ENCODE results near the gene CUL9.
A peak's percentile ranks its signal among the peaks of the same experiment; 100 is the strongest.

Gene CUL9

GRCh38 chr6:43269273-43270007, 87.4 kb downstream of the CUL9 start:
- Mint-ChIP-seq H3K4me1 (ENCODE audit: low read depth) (peaks cover 8% of the 10 kb centered on the region), H3K9me3 (no peaks in the 10 kb centered on the region), H3K36me3 (ENCODE audit: low read depth) (no peaks in the 10 kb centered on the region), H3K27ac (no peak overlapping the region), H3K4me3 (peak overlapping the region; percentile 44), H3K27me3 (ENCODE audit: low read depth) (peaks cover 72% of the 10 kb centered on the region)

GRCh38 chr6:43271103-43271815, 89.3 kb downstream of the CUL9 start:
- Mint-ChIP-seq H3K4me1 (ENCODE audit: low read depth) (peaks cover 14% of the 10 kb centered on the region), H3K27me3 (ENCODE audit: low read depth) (peaks cover 80% of the 10 kb centered on the region), H3K36me3 (ENCODE audit: low read depth) (peaks cover 2% of the 10 kb centered on the region), H3K27ac (no peak overlapping the region), H3K9me3 (no peaks in the 10 kb centered on the region), H3K4me3 (no peak overlapping the region)

DNA sequence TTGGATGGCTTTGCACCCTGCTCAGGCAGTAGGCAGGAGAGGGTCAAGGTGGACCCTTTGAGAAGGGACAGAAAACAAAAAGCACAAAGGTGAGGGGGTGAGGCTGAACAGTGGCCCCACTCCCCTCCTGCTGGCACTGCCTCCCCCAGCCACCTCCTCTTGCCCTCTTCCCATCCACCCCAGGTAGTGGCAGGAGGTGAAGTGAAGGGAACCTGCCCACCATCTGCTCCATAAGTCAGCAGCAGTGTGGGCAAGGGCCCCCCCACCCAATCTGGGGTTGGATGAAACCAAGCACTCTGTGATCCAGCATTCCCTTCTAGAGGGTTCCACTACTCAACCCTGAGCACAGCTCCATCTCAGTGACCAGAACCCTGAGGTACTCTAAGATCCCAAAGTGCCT, 89.9 kb downstream of the CUL9 start:
- H3K4me3 Mint-ChIP-seq, result no peak overlapping the region
- peaks cover 2% of the 10 kb centered on the region for H3K36me3 Mint-ChIP-seq (ENCODE audit: low read depth)
- peaks cover 15% of the 10 kb centered on the region for H3K4me1 Mint-ChIP-seq (ENCODE audit: low read depth)
- H3K9me3 Mint-ChIP-seq, result no peaks in the 10 kb centered on the region
- H3K27ac Mint-ChIP-seq, result no peak overlapping the region
- H3K27me3 Mint-ChIP-seq (ENCODE audit: low read depth), result peaks cover 83% of the 10 kb centered on the region

GRCh38 chr6:43273707-43274106, 91.7 kb downstream of the CUL9 start:
- peaks cover 20% of the 10 kb centered on the region for H3K4me1 Mint-ChIP-seq (ENCODE audit: low read depth)
- peaks cover 2% of the 10 kb centered on the region for H3K36me3 Mint-ChIP-seq (ENCODE audit: low read depth)
- H3K27me3 Mint-ChIP-seq (ENCODE audit: low read depth), result peaks cover 82% of the 10 kb centered on the region
- no peak overlapping the region for H3K4me3 Mint-ChIP-seq
- H3K9me3 Mint-ChIP-seq, result no peaks in the 10 kb centered on the region
- H3K27ac Mint-ChIP-seq, result no peak overlapping the region

All from T-helper 1 cell treated with Interleukin-12 subunit alpha and Interleukin-12 subunit beta and Interleukin-4 antibody, amounts not matched to agents 30 μg/mL and 1 μg/mL, for 36 hours (primary cell).